ENCODE results near the gene ADD2. TPM values are rescaled to one million over a fixed set of nuclear protein-coding genes. Genes with fewer than 3 reads are reported as not detected.

Gene ADD2
- total RNA-seq, 2 donors from 2014 or later: 14.8 to 53.0 TPM

DNA sequence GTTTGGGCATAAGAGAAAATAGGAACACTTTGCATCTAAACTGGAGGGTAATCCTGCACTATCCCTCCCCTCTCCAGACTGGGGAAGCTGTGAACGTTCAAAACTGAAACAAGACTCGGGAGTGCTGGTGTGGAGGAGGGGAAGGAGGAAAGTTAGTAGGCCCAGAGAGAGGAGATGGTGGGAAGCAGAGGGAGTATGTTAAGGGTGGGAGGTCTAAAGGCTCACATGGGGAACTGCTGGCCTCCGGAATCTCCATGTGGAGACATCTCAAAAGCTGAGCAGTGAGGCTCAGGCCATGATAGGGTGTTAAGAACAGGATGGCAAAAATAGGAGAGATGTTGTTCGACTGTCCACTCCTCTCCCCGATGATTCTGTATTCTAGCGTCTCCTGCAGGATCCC lies 47.9 kb downstream of the ADD2 start:
- H3K4me1 ChIP-seq (ENCODE audit: control insufficient read depth, insufficient read depth, low read length): peaks cover 12% of the 10 kb centered on the region
- 88 to 90% methylated on average over 5 to 6 of the region's 6 CpGs for WGBS, 2 experiments (ENCODE audit: insufficient coverage in 1 of 2, insufficient read length in 1 of 2)
- Mint-ChIP-seq H3K27me3 (ENCODE audit: insufficient read depth) (no peaks in the 10 kb centered on the region), H3K36me3 (ENCODE audit: low read depth) (no peaks in the 10 kb centered on the region), H3K4me1 (peaks cover 8% of the 10 kb centered on the region), H3K9me3 (no peaks in the 10 kb centered on the region), H3K27ac (no peak overlapping the region), H3K4me3 (no peak overlapping the region)
- no peak overlapping the region for H3K4me3 ChIP-seq (ENCODE audit: low read length)
- H3K27me3 ChIP-seq (ENCODE audit: control insufficient read depth, insufficient read depth, low read length, poor library complexity, severe bottlenecking): no peaks in the 10 kb centered on the region
- no peaks in the 10 kb centered on the region for H3K36me3 ChIP-seq (ENCODE audit: control insufficient read depth, insufficient read depth, low read length)
- H3K27ac ChIP-seq (ENCODE audit: low read depth, low read length): no peak overlapping the region
- TF ChIP-seq, protein P1, sequence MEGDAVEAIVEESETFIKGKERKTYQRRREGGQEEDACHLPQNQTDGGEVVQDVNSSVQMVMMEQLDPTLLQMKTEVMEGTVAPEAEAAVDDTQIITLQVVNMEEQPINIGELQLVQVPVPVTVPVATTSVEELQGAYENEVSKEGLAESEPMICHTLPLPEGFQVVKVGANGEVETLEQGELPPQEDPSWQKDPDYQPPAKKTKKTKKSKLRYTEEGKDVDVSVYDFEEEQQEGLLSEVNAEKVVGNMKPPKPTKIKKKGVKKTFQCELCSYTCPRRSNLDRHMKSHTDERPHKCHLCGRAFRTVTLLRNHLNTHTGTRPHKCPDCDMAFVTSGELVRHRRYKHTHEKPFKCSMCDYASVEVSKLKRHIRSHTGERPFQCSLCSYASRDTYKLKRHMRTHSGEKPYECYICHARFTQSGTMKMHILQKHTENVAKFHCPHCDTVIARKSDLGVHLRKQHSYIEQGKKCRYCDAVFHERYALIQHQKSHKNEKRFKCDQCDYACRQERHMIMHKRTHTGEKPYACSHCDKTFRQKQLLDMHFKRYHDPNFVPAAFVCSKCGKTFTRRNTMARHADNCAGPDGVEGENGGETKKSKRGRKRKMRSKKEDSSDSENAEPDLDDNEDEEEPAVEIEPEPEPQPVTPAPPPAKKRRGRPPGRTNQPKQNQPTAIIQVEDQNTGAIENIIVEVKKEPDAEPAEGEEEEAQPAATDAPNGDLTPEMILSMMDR (conservative IDR thresholded peaks at IDR 0.05): no peak
- no peaks in the 10 kb centered on the region for H3K9me3 ChIP-seq (ENCODE audit: control insufficient read depth, low read length)
- H3K9ac ChIP-seq (ENCODE audit: extremely low read depth, low read length, poor library complexity, severe bottlenecking): no peak overlapping the region
- no peak for DNase-seq

DNA sequence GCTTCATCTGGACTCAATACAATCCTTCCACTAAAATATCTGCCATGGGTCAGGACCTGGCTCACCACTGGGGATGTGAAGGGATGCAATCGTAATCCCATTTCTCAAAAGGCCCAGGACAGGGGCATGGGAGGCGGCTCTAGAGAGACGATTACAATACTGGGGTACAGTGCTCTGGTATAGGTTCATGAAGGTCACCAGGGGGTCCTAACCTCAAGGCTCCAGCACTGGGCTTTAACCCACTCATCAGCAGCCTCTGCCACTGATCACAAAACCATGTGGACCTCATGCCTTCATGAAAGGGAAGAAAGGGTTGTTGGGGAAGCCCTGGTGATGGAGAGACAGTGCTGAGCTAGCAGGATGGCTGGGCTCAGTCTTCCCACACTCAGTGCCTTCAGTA lies 48.8 kb downstream of the ADD2 start:
- H3K9ac ChIP-seq (ENCODE audit: extremely low read depth, low read length, poor library complexity, severe bottlenecking): no peak overlapping the region
- Mint-ChIP-seq H3K27me3 (ENCODE audit: insufficient read depth) (no peaks in the 10 kb centered on the region), H3K27ac (no peak overlapping the region), H3K36me3 (ENCODE audit: low read depth) (no peaks in the 10 kb centered on the region), H3K9me3 (no peaks in the 10 kb centered on the region), H3K4me3 (no peak overlapping the region), H3K4me1 (peaks cover 15% of the 10 kb centered on the region)
- DNase-seq: no peak
- H3K9me3 ChIP-seq (ENCODE audit: control insufficient read depth, low read length): no peaks in the 10 kb centered on the region
- no peak overlapping the region for H3K27ac ChIP-seq (ENCODE audit: low read depth, low read length)
- H3K27me3 ChIP-seq (ENCODE audit: control insufficient read depth, insufficient read depth, low read length, poor library complexity, severe bottlenecking): no peaks in the 10 kb centered on the region
- peaks cover 18% of the 10 kb centered on the region for H3K4me1 ChIP-seq (ENCODE audit: control insufficient read depth, insufficient read depth, low read length)
- no peaks in the 10 kb centered on the region for H3K36me3 ChIP-seq (ENCODE audit: control insufficient read depth, insufficient read depth, low read length)
- TF ChIP-seq, protein P1 (conservative IDR thresholded peaks at IDR 0.05): no peak
- no peak overlapping the region for H3K4me3 ChIP-seq (ENCODE audit: low read length)
- 81 to 83% methylated on average over 3 of the region's 3 CpGs for WGBS, 2 experiments (ENCODE audit: insufficient coverage in 1 of 2, insufficient read length in 1 of 2)

DNA sequence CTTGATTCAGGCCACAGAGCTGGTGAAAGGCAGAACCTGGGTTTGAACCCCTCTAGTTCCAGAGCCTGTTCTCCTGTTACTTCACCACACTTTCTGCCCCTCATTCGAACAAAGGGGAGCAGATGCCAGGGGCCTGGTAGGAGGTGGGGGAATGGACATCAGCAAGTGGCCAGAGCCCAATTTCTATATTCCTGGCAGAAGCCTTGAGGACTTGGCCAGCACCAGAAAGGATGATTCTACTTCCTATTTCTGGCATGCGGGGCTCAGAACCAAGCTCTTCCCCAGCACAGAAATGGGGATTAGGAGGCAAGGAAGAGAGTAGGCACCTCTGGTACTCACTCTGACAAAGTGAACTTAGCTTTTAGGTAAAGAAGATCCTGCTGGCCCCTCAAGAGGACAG lies 49.3 kb downstream of the ADD2 start:
- Mint-ChIP-seq H3K27ac (no peak overlapping the region), H3K9me3 (no peaks in the 10 kb centered on the region), H3K36me3 (ENCODE audit: low read depth) (no peaks in the 10 kb centered on the region), H3K27me3 (ENCODE audit: insufficient read depth) (no peaks in the 10 kb centered on the region), H3K4me1 (peaks cover 15% of the 10 kb centered on the region), H3K4me3 (no peak overlapping the region)
- Histone ChIP-seq H3K9me3 (ENCODE audit: control insufficient read depth, low read length) (no peaks in the 10 kb centered on the region), H3K4me1 (ENCODE audit: control insufficient read depth, insufficient read depth, low read length) (peaks cover 18% of the 10 kb centered on the region), H3K27me3 (ENCODE audit: control insufficient read depth, insufficient read depth, low read length, poor library complexity, severe bottlenecking) (no peaks in the 10 kb centered on the region), H3K27ac (ENCODE audit: low read depth, low read length) (no peak overlapping the region), H3K9ac (ENCODE audit: extremely low read depth, low read length, poor library complexity, severe bottlenecking) (no peak overlapping the region), H3K4me3 (ENCODE audit: low read length) (no peak overlapping the region), H3K36me3 (ENCODE audit: control insufficient read depth, insufficient read depth, low read length) (no peaks in the 10 kb centered on the region)
- TF ChIP-seq, protein P1 (conservative IDR thresholded peaks at IDR 0.05): no peak
- DNase-seq: no peak
- WGBS, 2 experiments (ENCODE audit: insufficient coverage in 1 of 2, insufficient read length in 1 of 2): 95 to 100% methylated on average over 1 to 2 of the region's 2 CpGs
